ENCODE measurements around the gene RPL18.
"Not testable (repeated sequence)": the region's sequence is repeated elsewhere in the genome, so short reads cannot be mapped to it uniquely, and the experiment has no call there.

RPL18 gene

GRCh38 chr19:48618916-48619691, at the start of gene RPL18, which contains the start of gene SPHK2:
RPL18 (minus strand) TSS chr19:48619178; CDS start chr19:48619143, 35 bp downstream.
SPHK2 (plus strand) TSS chr19:48619506; CDS start chr19:48620515, 1,009 bp downstream.
- peak; percentile 90 for DNase-seq (ENCODE audit: low read depth in 2 of 2, low spot score in 1 of 2)

- DNase-seq (ENCODE audit: low read depth in 2 of 2, low spot score in 1 of 2) = no peak
Observed at GRCh38 chr19:48668761-48669160, 49.8 kb upstream of the RPL18 start.

- no peak for DNase-seq (ENCODE audit: low read depth in 2 of 2, low spot score in 1 of 2)
Observed at GRCh38 chr19:48668332-48668731, 49.4 kb upstream of the RPL18 start.

GRCh38 chr19:48665786-48666185, 46.8 kb upstream of the RPL18 start:
- no peak for DNase-seq (ENCODE audit: low read depth in 2 of 2, low spot score in 1 of 2)

- no peak for DNase-seq (ENCODE audit: low read depth in 2 of 2, low spot score in 1 of 2)
Observed at GRCh38 chr19:48664476-48664875, 45.5 kb upstream of the RPL18 start.

- DNase-seq (ENCODE audit: low read depth in 2 of 2, low spot score in 1 of 2) = no peak
Observed at GRCh38 chr19:48663667-48664066, 44.7 kb upstream of the RPL18 start.

- no peak for DNase-seq (ENCODE audit: low read depth in 2 of 2, low spot score in 1 of 2)
Observed at GRCh38 chr19:48661711-48662090, 42.7 kb upstream of the RPL18 start.

GRCh38 chr19:48660852-48661710, 42.1 kb upstream of the RPL18 start:
- DNase-seq (ENCODE audit: low read depth in 2 of 2, low spot score in 1 of 2) = peak; percentile 55 to 59

GRCh38 chr19:48659768-48660167, 40.8 kb upstream of the RPL18 start:
- DNase-seq (ENCODE audit: low read depth in 2 of 2, low spot score in 1 of 2) = no peak

- DNase-seq (ENCODE audit: low read depth in 2 of 2, low spot score in 1 of 2) = no peak
Observed at GRCh38 chr19:48658483-48658882, 39.5 kb upstream of the RPL18 start.

- DNase-seq (ENCODE audit: low read depth in 2 of 2, low spot score in 1 of 2) = not testable (repeated sequence)
Observed at GRCh38 chr19:48657828-48658227, 38.9 kb upstream of the RPL18 start.

- no peak for DNase-seq (ENCODE audit: low read depth in 2 of 2, low spot score in 1 of 2)
Observed at GRCh38 chr19:48656840-48657474, 38.0 kb upstream of the RPL18 start.

- no peak for DNase-seq (ENCODE audit: low read depth in 2 of 2, low spot score in 1 of 2)
Observed at GRCh38 chr19:48654299-48655059, 35.5 kb upstream of the RPL18 start.

GRCh38 chr19:48651683-48652048, 32.7 kb upstream of the RPL18 start:
- DNase-seq (ENCODE audit: low read depth in 2 of 2, low spot score in 1 of 2) = no peak

- DNase-seq (ENCODE audit: low read depth in 2 of 2, low spot score in 1 of 2) = no peak
Observed at GRCh38 chr19:48650974-48651682, 32.1 kb upstream of the RPL18 start.

- no peak for DNase-seq (ENCODE audit: low read depth in 2 of 2, low spot score in 1 of 2)
Observed at GRCh38 chr19:48648134-48648533, 29.2 kb upstream of the RPL18 start.

GRCh38 chr19:48646722-48647216, 27.8 kb upstream of the RPL18 start:
- DNase-seq (ENCODE audit: low read depth in 2 of 2, low spot score in 1 of 2) = no peak

- DNase-seq (ENCODE audit: low read depth in 2 of 2, low spot score in 1 of 2) = peak; percentile 77 to 79
Observed at GRCh38 chr19:48646001-48646721, 27.2 kb upstream of the RPL18 start, which contains the start of gene CA11. CA11 (minus strand) TSS chr19:48646187; CDS start chr19:48645632, 555 bp downstream.

- DNase-seq (ENCODE audit: low read depth in 2 of 2, low spot score in 1 of 2) = no peak
Observed at GRCh38 chr19:48645620-48646000, 26.6 kb upstream of the RPL18 start.

Measured in stimulated activated CD8-positive, alpha-beta memory T cell treated with anti-CD3 and anti-CD28 coated beads, Interleukin-4, amount 100 ng/mL, for 1 hour (primary cell).